Measurements from ENCODE around the gene GALNT12. TPM values are rescaled to one million over a fixed set of nuclear protein-coding genes. Genes with fewer than 3 reads are reported as not detected.

The GALNT12 gene
- total and polyA plus RNA-seq, 2 donors (not counting 1 experiment from before 2014, with no cell fraction given): 3.2 to 4.5 TPM

DNA sequence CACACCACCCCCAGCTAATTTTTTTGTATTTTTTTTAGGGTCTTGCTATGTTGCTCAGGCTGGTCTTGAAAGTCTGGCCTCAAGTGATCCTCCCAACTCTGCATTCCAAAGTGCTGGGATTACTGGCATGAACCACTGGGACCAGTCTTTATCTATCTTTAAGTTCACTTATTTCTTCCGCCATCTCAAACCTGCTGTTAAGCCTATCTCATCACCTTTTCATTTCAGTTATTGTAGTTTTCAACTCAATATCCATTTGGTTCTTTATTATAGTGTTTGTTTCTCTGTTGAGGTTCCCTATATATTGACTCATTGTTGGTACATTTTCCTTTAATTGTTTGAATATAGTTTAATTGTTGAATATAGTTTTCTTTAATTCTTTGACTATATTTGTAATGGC, 48.1 kb downstream of the GALNT12 start:
- whole genome bisulfite sequencing (ENCODE audit: insufficient coverage): no CpG with 5 or more reads among the region's 1 CpG

DNA sequence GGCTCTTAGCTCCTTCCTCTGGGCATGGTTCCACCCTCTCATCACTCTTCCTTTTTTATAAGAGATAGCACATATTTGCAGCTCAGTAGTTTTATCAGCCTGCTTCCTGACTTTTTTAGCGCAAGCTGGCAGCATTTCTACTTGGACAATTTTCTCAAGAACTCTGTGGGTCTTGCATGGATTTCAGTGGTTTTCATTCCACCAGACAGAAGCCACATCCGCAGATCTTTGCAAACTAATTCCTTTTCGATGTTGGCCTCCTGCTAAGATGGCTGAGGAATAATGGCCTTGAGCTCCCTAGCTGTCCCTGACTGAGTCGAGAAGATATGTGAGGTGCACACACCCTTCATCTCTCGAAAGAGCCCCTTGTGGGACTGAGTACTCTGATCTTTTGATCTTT, 49.5 kb downstream of the GALNT12 start:
- Mint-ChIP-seq H3K4me1 (no peaks in the 10 kb centered on the region), H3K27me3 (peaks cover 21% of the 10 kb centered on the region), H3K27ac (no peak overlapping the region), H3K9me3 (ENCODE audit: insufficient read depth) (peaks cover 3% of the 10 kb centered on the region), H3K4me3 (no peak overlapping the region)
- ChIA-PET POLR2A (no interaction called here), CTCF (interaction anchor here (1.7 kb wide), 1 partner anchor 10 kb away, joined by 7 read pairs; no protein-coding TSS in a partner anchor)
- no peaks in the 10 kb centered on the region for H3K27me3 ChIP-seq (replicated peaks in 1 of 4; ENCODE audit: control extremely low read depth in 1 of 4, control insufficient read depth in 3 of 4, insufficient read depth in 4 of 4, low read length in 3 of 4)
- no peak overlapping the region for H3K9ac ChIP-seq (ENCODE audit: low read length)
- ATAC-seq (ENCODE audit: low read depth) (no peak), DNase-seq (no peak)
- WGBS (ENCODE audit: insufficient coverage): 91% methylated on average over 4 of the region's 5 CpGs
- no peaks in the 10 kb centered on the region for H3K36me3 ChIP-seq (replicated peaks in 1 of 2; ENCODE audit: control extremely low read depth in 1 of 2, control insufficient read depth in 1 of 2, extremely low read depth in 1 of 2, insufficient read depth in 2 of 2, low read length in 1 of 2)
- H3K4me1 ChIP-seq (ENCODE audit: control insufficient read depth in 2 of 2, insufficient read depth in 2 of 2, low read length in 2 of 2): no peaks in the 10 kb centered on the region
- no peaks in the 10 kb centered on the region for H4K20me1 ChIP-seq (ENCODE audit: control insufficient read depth, insufficient read depth, low read length, poor library complexity, severe bottlenecking)
- TF ChIP-seq EZH2 (IDR thresholded peaks at IDR 0.05; ENCODE audit: borderline replicate concordance, insufficient read depth, low read depth, low read length, poor library complexity, severe bottlenecking) (no peak), CTCF (IDR thresholded peaks at IDR 0.05) (no peak)
- intact Hi-C loops (cut with micrococcal nuclease): no loop called here
- H3K9me3 ChIP-seq (ENCODE audit: control extremely low read depth in 1 of 3, control insufficient read depth in 2 of 3, insufficient read depth in 1 of 3, low read length in 2 of 3): peaks cover 0 to 6% (median 4%) of the 10 kb centered on the region in 3 donors
- no peak overlapping the region for H2AFZ ChIP-seq (ENCODE audit: insufficient read depth, low read depth, low read length, poor library complexity, severe bottlenecking)
- no peak overlapping the region for H3K4me3 ChIP-seq (ENCODE audit: control extremely low read depth in 1 of 5, extremely low read depth in 1 of 5, insufficient read depth in 1 of 5, low read depth in 2 of 5, low read length in 4 of 5)
- H3K4me2 ChIP-seq (replicated peaks; ENCODE audit: low read depth, low read length, poor library complexity, severe bottlenecking): no peak overlapping the region
- H3K79me2 ChIP-seq (ENCODE audit: control insufficient read depth, insufficient read depth, low read length): no peaks in the 10 kb centered on the region
- no peak overlapping the region for H3K27ac ChIP-seq (ENCODE audit: low read length in 2 of 2)

More for the DNA sequence above, 48.1 kb downstream of the GALNT12 start:
- H3K4me3 Mint-ChIP-seq: no peak overlapping the region
- H3K36me3 ChIP-seq (replicated peaks in 1 of 2; ENCODE audit: control extremely low read depth in 1 of 2, control insufficient read depth in 1 of 2, extremely low read depth in 1 of 2, insufficient read depth in 2 of 2, low read length in 1 of 2): no peaks in the 10 kb centered on the region
- H3K27me3 Mint-ChIP-seq: peaks cover 18% of the 10 kb centered on the region
- no peak for ATAC-seq (ENCODE audit: low read depth)
- no peaks in the 10 kb centered on the region for H3K4me1 Mint-ChIP-seq
- intact Hi-C loops (cut with micrococcal nuclease): no loop called here
- DNase-seq: no peak
- H3K27ac Mint-ChIP-seq: no peak overlapping the region
- H4K20me1 ChIP-seq (ENCODE audit: control insufficient read depth, insufficient read depth, low read length, poor library complexity, severe bottlenecking): no peaks in the 10 kb centered on the region
- H2AFZ ChIP-seq (ENCODE audit: insufficient read depth, low read depth, low read length, poor library complexity, severe bottlenecking): no peak overlapping the region
- TF ChIP-seq EZH2 (IDR thresholded peaks at IDR 0.05; ENCODE audit: borderline replicate concordance, insufficient read depth, low read depth, low read length, poor library complexity, severe bottlenecking) (no peak), CTCF (IDR thresholded peaks at IDR 0.05) (no peak)
- POLR2A ChIA-PET: no interaction called here
- H3K4me3 ChIP-seq (ENCODE audit: control extremely low read depth in 1 of 5, extremely low read depth in 1 of 5, insufficient read depth in 1 of 5, low read depth in 2 of 5, low read length in 4 of 5): no peak overlapping the region
- H3K9ac ChIP-seq (ENCODE audit: low read length): no peak overlapping the region
- H3K9me3 ChIP-seq (ENCODE audit: control extremely low read depth in 1 of 3, control insufficient read depth in 2 of 3, insufficient read depth in 1 of 3, low read length in 2 of 3): peaks cover 0 to 6% (median 4%) of the 10 kb centered on the region in 3 donors
- CTCF ChIA-PET: no interaction called here
- H3K27ac ChIP-seq (ENCODE audit: low read length in 2 of 2): no peak overlapping the region
- no peaks in the 10 kb centered on the region for H3K4me1 ChIP-seq (ENCODE audit: control insufficient read depth in 2 of 2, insufficient read depth in 2 of 2, low read length in 2 of 2)
- H3K79me2 ChIP-seq (ENCODE audit: control insufficient read depth, insufficient read depth, low read length): no peaks in the 10 kb centered on the region
- H3K9me3 Mint-ChIP-seq (ENCODE audit: insufficient read depth): peaks cover 3% of the 10 kb centered on the region
- H3K27me3 ChIP-seq (replicated peaks in 1 of 4; ENCODE audit: control extremely low read depth in 1 of 4, control insufficient read depth in 3 of 4, insufficient read depth in 4 of 4, low read length in 3 of 4): no peaks in the 10 kb centered on the region
- no peak overlapping the region for H3K4me2 ChIP-seq (replicated peaks; ENCODE audit: low read depth, low read length, poor library complexity, severe bottlenecking)
